SK-N-SH (cell line): ENCODE data around the gene RNLS. TPM values are rescaled to one million over a fixed set of nuclear protein-coding genes. Genes with fewer than 3 reads are reported as not detected.

Experiments
- CTCF ChIA-PET: fragments of 300-600, 350-600 bp; formaldehyde crosslinking; extraction: SDS; loops from one replicate; lab custom pipeline; 2021; lab: Yijun Ruan, JAX
- POLR2A ChIA-PET: fragments of 350-600 bp; sonication (Branson Sonifier 250); formaldehyde crosslinking; extraction: SDS; loops from one replicate; lab custom pipeline; 2020; ENCODE audit warnings: antibody characterized with exemption, inconsistent platforms; lab: Yijun Ruan, JAX
- DNase-seq: peaks from one replicate; pipeline ENCODE4 v3.0.0; 2012
- H2AFZ ChIP-seq: fragments of 200-600 bp; sonication (generic); 2 replicates; pipeline ENCODE4 v1.8.1; 2016; ENCODE audit warnings: antibody characterized with exemption, mild to moderate bottlenecking, low read depth
- H3F3A ChIP-seq: fragments of 200-600 bp; sonication (generic); replicated peaks from 2 replicates; pipeline ENCODE3; 2016; ENCODE audit warnings: antibody characterized with exemption, mild to moderate bottlenecking; ENCODE audit not compliant: insufficient read depth
- H3K27ac ChIP-seq, 2 experiments: fragments of 200-500 bp in 1 of 2; fragments of 200-600 bp in 1 of 2; sonication (Bioruptor generic) in 1 of 2; sonication (generic), shearing (Covaris generic) in 1 of 2; 2 replicates each; pipeline versions ENCODE4 v1.5.1 to v1.6.1; 2014 to 2016; ENCODE audit warnings: low read depth in 2 of 2, inconsistent platforms in 1 of 2, low read length in 1 of 2, mild to moderate bottlenecking in 1 of 2, mixed read lengths in 1 of 2
- H3K27me3 ChIP-seq: fragments of 200-600 bp; sonication (generic), shearing (Covaris generic); 2 replicates; pipeline ENCODE4 v1.6.1; 2016; ENCODE audit warnings: mixed run types; ENCODE audit not compliant: insufficient read depth
- H3K36me3 ChIP-seq, 2 experiments: fragments of 200-500 bp in 1 of 2; fragments of 200-600 bp in 1 of 2; sonication (Bioruptor generic) in 1 of 2; sonication (generic) in 1 of 2; replicated peaks in 1 of 2; 2 replicates each; pipeline versions ENCODE3 to v1.5.1; 2014 to 2016; ENCODE audit warnings: low read length in 1 of 2, mild to moderate bottlenecking in 1 of 2; ENCODE audit not compliant: insufficient read depth in 2 of 2, control insufficient read depth in 1 of 2
- H3K4me1 ChIP-seq, 2 experiments: fragments of 200-500 bp in 1 of 2; fragments of 200-600 bp in 1 of 2; sonication (Bioruptor generic) in 1 of 2; sonication (generic), shearing (Covaris generic) in 1 of 2; 2 replicates each; pipeline versions ENCODE4 v1.5.1 to v1.6.1; 2014 to 2016; ENCODE audit warnings: low read depth in 1 of 2, low read length in 1 of 2, mixed run types in 1 of 2; ENCODE audit not compliant: insufficient read depth in 2 of 2, control insufficient read depth in 1 of 2
- H3K4me2 ChIP-seq: fragments of 200-600 bp; sonication (generic), shearing (Covaris generic); 2 replicates; pipeline ENCODE4 v1.6.1; 2017; ENCODE audit warnings: mixed run types
- H3K4me3 ChIP-seq, 2 experiments: fragments of 200-500 bp in 1 of 2; fragments of 200-600 bp in 1 of 2; sonication (Bioruptor generic) in 1 of 2; sonication (generic), shearing (Covaris generic) in 1 of 2; 2 replicates each; pipeline versions ENCODE4 v1.5.1 to v1.8.1; 2014 to 2016; ENCODE audit warnings: low read depth in 2 of 2, inconsistent platforms in 1 of 2, low read length in 1 of 2, mild to moderate bottlenecking in 1 of 2, mixed read lengths in 1 of 2, moderate library complexity in 1 of 2
- H3K79me2 ChIP-seq: fragments of 200-600 bp; sonication (generic); 2 replicates; pipeline ENCODE4 v1.8.1; 2017; ENCODE audit warnings: mild to moderate bottlenecking; ENCODE audit not compliant: insufficient read depth
- H3K9ac ChIP-seq: fragments of 200-600 bp; sonication (generic); 2 replicates; pipeline ENCODE4 v1.6.1; 2017; ENCODE audit warnings: mixed run types
- H3K9me2 ChIP-seq: fragments of 200-600 bp; sonication (generic); 2 replicates; pipeline ENCODE4 v1.6.1; 2017; ENCODE audit warnings: mixed run types
- H3K9me3 ChIP-seq: fragments of 200-600 bp; sonication (generic); 2 replicates; pipeline ENCODE4 v1.6.1; 2017; ENCODE audit warnings: mixed run types, mild to moderate bottlenecking, moderate library complexity
- H4K20me1 ChIP-seq: fragments of 200-600 bp; sonication (generic); 2 replicates; pipeline ENCODE4 v1.6.1; 2017; ENCODE audit warnings: mild to moderate bottlenecking, mixed run types; ENCODE audit not compliant: insufficient read depth
- ELF1 ChIP-seq: IDR thresholded peaks from 2 replicates; pipeline ENCODE4 v1.4.0; 2012
- FOXJ3 ChIP-seq: sonication (generic); formaldehyde crosslinking; IDR thresholded peaks from 2 replicates; pipeline ENCODE4 v1.5.1; 2020; ENCODE audit warnings: mild to moderate bottlenecking, missing genetic modification reagents
- FOXM1 ChIP-seq: IDR thresholded peaks from 2 replicates; pipeline ENCODE4 v1.4.0; 2012; ENCODE audit warnings: low read depth, mild to moderate bottlenecking
- GATA2 ChIP-seq: sonication (generic); formaldehyde crosslinking; IDR thresholded peaks from 2 replicates; pipeline ENCODE4 v1.5.0; 2020; ENCODE audit warnings: mild to moderate bottlenecking, missing genetic modification reagents
- MEF2A ChIP-seq: IDR thresholded peaks from 2 replicates; pipeline ENCODE4 v1.4.0; 2012; ENCODE audit warnings: low read depth, borderline replicate concordance
- NRF1 ChIP-seq: IDR thresholded peaks from 2 replicates; pipeline ENCODE4 v1.6.1; 2012; ENCODE audit warnings: low read depth, mild to moderate bottlenecking, low read length
- SIN3A ChIP-seq: IDR thresholded peaks from 2 replicates; pipeline ENCODE4 v1.6.1; 2012; ENCODE audit warnings: low read depth, mild to moderate bottlenecking, low read length, moderate library complexity, borderline replicate concordance
- WGBS: methylation state at CpG from one replicate; pipeline ENCODE4 v1.1.6; 2017; ENCODE audit warnings: low lambda C conversion rate; 5-methylcytosine and 5-hydroxymethylcytosine counted together
- polyA plus RNA-seq, 3 experiments: library from polyadenylated mRNA; depleted of rRNA; stranded (reverse); fragments of >200 nt; gene quantifications; 2 replicates each; pipeline ENCODE4 v1.2.3, GENCODE V29; 2012
- TF ChIP-seq, protein P1 (sequence below): IDR thresholded peaks from 2 replicates; pipeline ENCODE4 v1.6.1; 2012; ENCODE audit warnings: mild to moderate bottlenecking, low read depth, low read length, moderate library complexity
- TF ChIP-seq, protein P2 (sequence below): fragments of 150-350 bp; IDR thresholded peaks from 2 replicates; pipeline ENCODE4 v1.6.1; 2017; ENCODE audit warnings: antibody characterized with exemption, low read length, low read depth, borderline replicate concordance
- TF ChIP-seq, protein P3 (sequence below): IDR thresholded peaks from 2 replicates; pipeline ENCODE4 v1.4.0; 2012; ENCODE audit warnings: low read depth
- TF ChIP-seq, protein P4 (sequence below): IDR thresholded peaks from 2 replicates; pipeline ENCODE4; 2012
- TF ChIP-seq, protein P5 (sequence below): fragments of 150-350 bp; IDR thresholded peaks from 2 replicates; pipeline ENCODE4 v1.6.1; 2016; ENCODE audit warnings: mild to moderate bottlenecking, low read depth, low read length
- TF ChIP-seq, protein P6 (sequence below): fragments of 200-600 bp; sonication (generic); IDR thresholded peaks from 2 replicates; pipeline ENCODE4 v1.6.1; 2017; ENCODE audit warnings: antibody characterized with exemption, mild to moderate bottlenecking, moderate library complexity

The RNLS gene
- polyA plus RNA-seq, 1 of the 3 experiments (the other 2 are of a cell fraction) = not detected

DNA sequence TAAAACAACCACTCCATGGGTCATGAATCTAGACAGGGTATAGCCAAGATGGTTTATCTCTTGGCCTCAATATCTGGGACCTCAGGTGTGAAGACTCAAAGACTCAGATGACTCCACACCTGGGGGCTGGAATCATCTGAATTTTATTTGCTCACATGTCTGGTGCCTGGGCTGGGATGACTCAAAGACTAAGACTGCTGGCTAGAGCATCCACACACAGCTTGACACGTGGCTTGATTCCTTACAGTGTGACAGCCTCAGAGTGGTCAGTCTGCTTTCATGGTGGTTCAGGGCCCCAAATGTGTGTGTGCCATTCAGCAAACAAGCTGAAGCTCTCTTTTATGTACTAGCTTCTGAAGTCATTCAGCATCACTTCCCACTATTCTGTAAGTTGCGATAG is 333.7 kb downstream of the RNLS start:
- H3K4me3 ChIP-seq = no peak overlapping the region
- ChIA-PET POLR2A (no interaction called here), CTCF (no interaction called here)
- H3K9me2 ChIP-seq = no peaks in the 10 kb centered on the region
- no peak overlapping the region for H3K4me2 ChIP-seq
- no peaks in the 10 kb centered on the region for H3K9me3 ChIP-seq
- no peaks in the 10 kb centered on the region for H4K20me1 ChIP-seq
- TF ChIP-seq, protein P1, sequence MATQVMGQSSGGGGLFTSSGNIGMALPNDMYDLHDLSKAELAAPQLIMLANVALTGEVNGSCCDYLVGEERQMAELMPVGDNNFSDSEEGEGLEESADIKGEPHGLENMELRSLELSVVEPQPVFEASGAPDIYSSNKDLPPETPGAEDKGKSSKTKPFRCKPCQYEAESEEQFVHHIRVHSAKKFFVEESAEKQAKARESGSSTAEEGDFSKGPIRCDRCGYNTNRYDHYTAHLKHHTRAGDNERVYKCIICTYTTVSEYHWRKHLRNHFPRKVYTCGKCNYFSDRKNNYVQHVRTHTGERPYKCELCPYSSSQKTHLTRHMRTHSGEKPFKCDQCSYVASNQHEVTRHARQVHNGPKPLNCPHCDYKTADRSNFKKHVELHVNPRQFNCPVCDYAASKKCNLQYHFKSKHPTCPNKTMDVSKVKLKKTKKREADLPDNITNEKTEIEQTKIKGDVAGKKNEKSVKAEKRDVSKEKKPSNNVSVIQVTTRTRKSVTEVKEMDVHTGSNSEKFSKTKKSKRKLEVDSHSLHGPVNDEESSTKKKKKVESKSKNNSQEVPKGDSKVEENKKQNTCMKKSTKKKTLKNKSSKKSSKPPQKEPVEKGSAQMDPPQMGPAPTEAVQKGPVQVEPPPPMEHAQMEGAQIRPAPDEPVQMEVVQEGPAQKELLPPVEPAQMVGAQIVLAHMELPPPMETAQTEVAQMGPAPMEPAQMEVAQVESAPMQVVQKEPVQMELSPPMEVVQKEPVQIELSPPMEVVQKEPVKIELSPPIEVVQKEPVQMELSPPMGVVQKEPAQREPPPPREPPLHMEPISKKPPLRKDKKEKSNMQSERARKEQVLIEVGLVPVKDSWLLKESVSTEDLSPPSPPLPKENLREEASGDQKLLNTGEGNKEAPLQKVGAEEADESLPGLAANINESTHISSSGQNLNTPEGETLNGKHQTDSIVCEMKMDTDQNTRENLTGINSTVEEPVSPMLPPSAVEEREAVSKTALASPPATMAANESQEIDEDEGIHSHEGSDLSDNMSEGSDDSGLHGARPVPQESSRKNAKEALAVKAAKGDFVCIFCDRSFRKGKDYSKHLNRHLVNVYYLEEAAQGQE = no peak
- no peak for TF ChIP-seq GATA2 (CRISPR knock-in tag)
- TF ChIP-seq ELF1 = no peak
- TF ChIP-seq SIN3A = no peak
- TF ChIP-seq, protein P2, sequence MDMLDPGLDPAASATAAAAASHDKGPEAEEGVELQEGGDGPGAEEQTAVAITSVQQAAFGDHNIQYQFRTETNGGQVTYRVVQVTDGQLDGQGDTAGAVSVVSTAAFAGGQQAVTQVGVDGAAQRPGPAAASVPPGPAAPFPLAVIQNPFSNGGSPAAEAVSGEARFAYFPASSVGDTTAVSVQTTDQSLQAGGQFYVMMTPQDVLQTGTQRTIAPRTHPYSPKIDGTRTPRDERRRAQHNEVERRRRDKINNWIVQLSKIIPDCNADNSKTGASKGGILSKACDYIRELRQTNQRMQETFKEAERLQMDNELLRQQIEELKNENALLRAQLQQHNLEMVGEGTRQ = no peak
- TF ChIP-seq, protein P3, sequence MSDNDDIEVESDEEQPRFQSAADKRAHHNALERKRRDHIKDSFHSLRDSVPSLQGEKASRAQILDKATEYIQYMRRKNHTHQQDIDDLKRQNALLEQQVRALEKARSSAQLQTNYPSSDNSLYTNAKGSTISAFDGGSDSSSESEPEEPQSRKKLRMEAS = no peak
- TF ChIP-seq FOXM1 = no peak
- H3K27me3 ChIP-seq = no peaks in the 10 kb centered on the region
- no peak overlapping the region for H2AFZ ChIP-seq
- no peak overlapping the region for H3K27ac ChIP-seq
- WGBS = 100% methylated on average over 1 of the region's 2 CpGs
- H3F3A ChIP-seq = no peaks in the 10 kb centered on the region
- no peaks in the 10 kb centered on the region for H3K79me2 ChIP-seq
- H3K9ac ChIP-seq = no peak overlapping the region
- DNase-seq = no peak
- peaks cover 11 to 20% of the 10 kb centered on the region in 2 experiments; a peak in 2 of 4 replicates for H3K4me1 ChIP-seq
- no peaks in the 10 kb centered on the region for H3K36me3 ChIP-seq

DNA sequence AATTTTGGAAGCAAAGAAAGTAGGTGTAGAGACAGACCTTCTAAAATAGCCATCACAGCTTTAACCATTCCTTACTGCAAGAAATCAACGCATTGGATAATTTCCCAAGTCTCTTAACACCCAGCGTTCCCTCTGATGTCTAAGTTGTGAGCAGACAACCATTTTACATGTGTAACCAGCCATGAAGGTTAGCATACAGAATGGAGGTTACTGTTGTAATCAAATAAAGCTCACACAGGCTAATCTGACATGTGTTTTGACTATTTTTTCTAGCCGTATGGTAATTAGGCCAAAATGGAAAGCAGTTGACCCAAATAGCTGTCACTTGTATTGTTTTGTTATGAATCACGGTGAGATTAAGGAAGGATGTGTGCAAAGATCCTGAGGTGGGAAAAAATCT is 336.4 kb downstream of the RNLS start:
- peaks cover 0 to 31% of the 10 kb centered on the region in 2 experiments; a peak in 2 of 4 replicates for H3K4me1 ChIP-seq
- DNase-seq = no peak
- CTCF ChIA-PET = interaction anchor here (1.7 to 2.2 kb wide), 2 partner anchors 143 to 306 kb away, joined by 4 to 9 read pairs; no protein-coding TSS in a partner anchor
- no peak overlapping the region for H3K9ac ChIP-seq
- H3K4me2 ChIP-seq = no peak overlapping the region
- POLR2A ChIA-PET = no interaction called here
- H3K9me2 ChIP-seq = no peaks in the 10 kb centered on the region
- H3K79me2 ChIP-seq = no peaks in the 10 kb centered on the region
- H3K36me3 ChIP-seq = no peaks in the 10 kb centered on the region
- H4K20me1 ChIP-seq = no peaks in the 10 kb centered on the region
- TF ChIP-seq SIN3A (no peak), FOXJ3 (CRISPR knock-in tag) (no peak), MEF2A (no peak), FOXM1 (no peak), ELF1 (no peak), NRF1 (no peak)
- TF ChIP-seq, protein P4, sequence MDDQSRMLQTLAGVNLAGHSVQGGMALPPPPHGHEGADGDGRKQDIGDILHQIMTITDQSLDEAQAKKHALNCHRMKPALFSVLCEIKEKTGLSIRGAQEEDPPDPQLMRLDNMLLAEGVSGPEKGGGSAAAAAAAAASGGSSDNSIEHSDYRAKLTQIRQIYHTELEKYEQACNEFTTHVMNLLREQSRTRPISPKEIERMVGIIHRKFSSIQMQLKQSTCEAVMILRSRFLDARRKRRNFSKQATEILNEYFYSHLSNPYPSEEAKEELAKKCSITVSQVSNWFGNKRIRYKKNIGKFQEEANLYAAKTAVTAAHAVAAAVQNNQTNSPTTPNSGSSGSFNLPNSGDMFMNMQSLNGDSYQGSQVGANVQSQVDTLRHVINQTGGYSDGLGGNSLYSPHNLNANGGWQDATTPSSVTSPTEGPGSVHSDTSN = no peak
- TF ChIP-seq, protein P2 = no peak
- TF ChIP-seq, protein P5, sequence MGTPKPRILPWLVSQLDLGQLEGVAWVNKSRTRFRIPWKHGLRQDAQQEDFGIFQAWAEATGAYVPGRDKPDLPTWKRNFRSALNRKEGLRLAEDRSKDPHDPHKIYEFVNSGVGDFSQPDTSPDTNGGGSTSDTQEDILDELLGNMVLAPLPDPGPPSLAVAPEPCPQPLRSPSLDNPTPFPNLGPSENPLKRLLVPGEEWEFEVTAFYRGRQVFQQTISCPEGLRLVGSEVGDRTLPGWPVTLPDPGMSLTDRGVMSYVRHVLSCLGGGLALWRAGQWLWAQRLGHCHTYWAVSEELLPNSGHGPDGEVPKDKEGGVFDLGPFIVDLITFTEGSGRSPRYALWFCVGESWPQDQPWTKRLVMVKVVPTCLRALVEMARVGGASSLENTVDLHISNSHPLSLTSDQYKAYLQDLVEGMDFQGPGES = no peak
- TF ChIP-seq, protein P6, sequence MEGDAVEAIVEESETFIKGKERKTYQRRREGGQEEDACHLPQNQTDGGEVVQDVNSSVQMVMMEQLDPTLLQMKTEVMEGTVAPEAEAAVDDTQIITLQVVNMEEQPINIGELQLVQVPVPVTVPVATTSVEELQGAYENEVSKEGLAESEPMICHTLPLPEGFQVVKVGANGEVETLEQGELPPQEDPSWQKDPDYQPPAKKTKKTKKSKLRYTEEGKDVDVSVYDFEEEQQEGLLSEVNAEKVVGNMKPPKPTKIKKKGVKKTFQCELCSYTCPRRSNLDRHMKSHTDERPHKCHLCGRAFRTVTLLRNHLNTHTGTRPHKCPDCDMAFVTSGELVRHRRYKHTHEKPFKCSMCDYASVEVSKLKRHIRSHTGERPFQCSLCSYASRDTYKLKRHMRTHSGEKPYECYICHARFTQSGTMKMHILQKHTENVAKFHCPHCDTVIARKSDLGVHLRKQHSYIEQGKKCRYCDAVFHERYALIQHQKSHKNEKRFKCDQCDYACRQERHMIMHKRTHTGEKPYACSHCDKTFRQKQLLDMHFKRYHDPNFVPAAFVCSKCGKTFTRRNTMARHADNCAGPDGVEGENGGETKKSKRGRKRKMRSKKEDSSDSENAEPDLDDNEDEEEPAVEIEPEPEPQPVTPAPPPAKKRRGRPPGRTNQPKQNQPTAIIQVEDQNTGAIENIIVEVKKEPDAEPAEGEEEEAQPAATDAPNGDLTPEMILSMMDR = no peak
- no peaks in the 10 kb centered on the region for H3F3A ChIP-seq
- H3K4me3 ChIP-seq = no peak overlapping the region
- H3K9me3 ChIP-seq = no peaks in the 10 kb centered on the region
- H2AFZ ChIP-seq = no peak overlapping the region
- WGBS = 92% methylated on average over 4 of the region's 4 CpGs
- no peaks in the 10 kb centered on the region for H3K27me3 ChIP-seq
- no peak overlapping the region; a peak in 1 of 4 replicates for H3K27ac ChIP-seq
